ENCODE measurements around the gene CCDC186.

CCDC186 gene

GRCh38 chr10:114173921-114174694, at the start of gene CCDC186:
TSS of gene CCDC186 (minus strand) at chr10:114174203. CDS start at chr10:114163268, 10,935 bp downstream.
- Histone ChIP-seq H3K9ac (ENCODE audit: low read length) (peak within 1 kb of the TSS; percentile 55), H3K4me3 (ENCODE audit: low read depth in 1 of 2, low read length in 2 of 2) (peak within 1 kb of the TSS; percentile 77 to 90), H3K27ac (ENCODE audit: low read depth, low read length) (peak within 1 kb of the TSS; percentile 97), H3K4me1 (ENCODE audit: insufficient read depth, low read length) (peaks cover 6% of the 10 kb centered on the region), H3K36me3 (ENCODE audit: insufficient read depth, low read length) (no peaks in the 10 kb centered on the region), H3K9me3 (ENCODE audit: low read length) (no peaks in the 10 kb centered on the region), H3K27me3 (ENCODE audit: control insufficient read depth in 1 of 2, insufficient read depth in 2 of 2, low read length in 2 of 2) (no peaks in the 10 kb centered on the region)

- H3K9me3 ChIP-seq (ENCODE audit: low read length) = no peaks in the 10 kb centered on the region
- no peak overlapping the region for H3K9ac ChIP-seq (ENCODE audit: low read length)
- H3K27ac ChIP-seq (ENCODE audit: low read depth, low read length) = no peak overlapping the region
- H3K4me3 ChIP-seq (ENCODE audit: low read depth in 1 of 2, low read length in 2 of 2) = no peak overlapping the region
- no peaks in the 10 kb centered on the region for H3K4me1 ChIP-seq (ENCODE audit: insufficient read depth, low read length)
- H3K36me3 ChIP-seq (ENCODE audit: insufficient read depth, low read length) = no peaks in the 10 kb centered on the region
- no peaks in the 10 kb centered on the region for H3K27me3 ChIP-seq (ENCODE audit: control insufficient read depth in 1 of 2, insufficient read depth in 2 of 2, low read length in 2 of 2)
Measured at GRCh38 chr10:114223066-114223465, 49.1 kb upstream of the CCDC186 start.

- H3K9ac ChIP-seq (ENCODE audit: low read length) = no peak overlapping the region
- no peaks in the 10 kb centered on the region for H3K27me3 ChIP-seq (ENCODE audit: control insufficient read depth in 1 of 2, insufficient read depth in 2 of 2, low read length in 2 of 2)
- H3K4me3 ChIP-seq (ENCODE audit: low read depth in 1 of 2, low read length in 2 of 2) = no peak overlapping the region
- no peaks in the 10 kb centered on the region for H3K36me3 ChIP-seq (ENCODE audit: insufficient read depth, low read length)
- H3K4me1 ChIP-seq (ENCODE audit: insufficient read depth, low read length) = no peaks in the 10 kb centered on the region
- no peaks in the 10 kb centered on the region for H3K9me3 ChIP-seq (ENCODE audit: low read length)
- no peak overlapping the region for H3K27ac ChIP-seq (ENCODE audit: low read depth, low read length)
Measured at GRCh38 chr10:114221235-114221634, 47.2 kb upstream of the CCDC186 start.

- no peak overlapping the region for H3K4me3 ChIP-seq (ENCODE audit: low read depth in 1 of 2, low read length in 2 of 2)
- no peaks in the 10 kb centered on the region for H3K36me3 ChIP-seq (ENCODE audit: insufficient read depth, low read length)
- no peaks in the 10 kb centered on the region for H3K9me3 ChIP-seq (ENCODE audit: low read length)
- no peak overlapping the region for H3K27ac ChIP-seq (ENCODE audit: low read depth, low read length)
- no peaks in the 10 kb centered on the region for H3K27me3 ChIP-seq (ENCODE audit: control insufficient read depth in 1 of 2, insufficient read depth in 2 of 2, low read length in 2 of 2)
- no peaks in the 10 kb centered on the region for H3K4me1 ChIP-seq (ENCODE audit: insufficient read depth, low read length)
- H3K9ac ChIP-seq (ENCODE audit: low read length) = no peak overlapping the region
Measured at GRCh38 chr10:114220281-114220680, 46.3 kb upstream of the CCDC186 start.

GRCh38 chr10:114215033-114215432, 41.0 kb upstream of the CCDC186 start:
- Histone ChIP-seq H3K4me3 (ENCODE audit: low read depth in 1 of 2, low read length in 2 of 2) (no peak overlapping the region), H3K9me3 (ENCODE audit: low read length) (no peaks in the 10 kb centered on the region), H3K27ac (ENCODE audit: low read depth, low read length) (no peak overlapping the region), H3K36me3 (ENCODE audit: insufficient read depth, low read length) (no peaks in the 10 kb centered on the region), H3K9ac (ENCODE audit: low read length) (no peak overlapping the region), H3K27me3 (ENCODE audit: control insufficient read depth in 1 of 2, insufficient read depth in 2 of 2, low read length in 2 of 2) (no peaks in the 10 kb centered on the region), H3K4me1 (ENCODE audit: insufficient read depth, low read length) (no peaks in the 10 kb centered on the region)

GRCh38 chr10:114212153-114212552, 38.1 kb upstream of the CCDC186 start:
- Histone ChIP-seq H3K9me3 (ENCODE audit: low read length) (no peaks in the 10 kb centered on the region), H3K27me3 (ENCODE audit: control insufficient read depth in 1 of 2, insufficient read depth in 2 of 2, low read length in 2 of 2) (no peaks in the 10 kb centered on the region), H3K36me3 (ENCODE audit: insufficient read depth, low read length) (no peaks in the 10 kb centered on the region), H3K27ac (ENCODE audit: low read depth, low read length) (no peak overlapping the region), H3K9ac (ENCODE audit: low read length) (no peak overlapping the region), H3K4me3 (ENCODE audit: low read depth in 1 of 2, low read length in 2 of 2) (no peak overlapping the region), H3K4me1 (ENCODE audit: insufficient read depth, low read length) (no peaks in the 10 kb centered on the region)

- Histone ChIP-seq H3K9me3 (ENCODE audit: low read length) (no peaks in the 10 kb centered on the region), H3K27ac (ENCODE audit: low read depth, low read length) (no peak overlapping the region), H3K9ac (ENCODE audit: low read length) (no peak overlapping the region), H3K27me3 (ENCODE audit: control insufficient read depth in 1 of 2, insufficient read depth in 2 of 2, low read length in 2 of 2) (no peaks in the 10 kb centered on the region), H3K36me3 (ENCODE audit: insufficient read depth, low read length) (no peaks in the 10 kb centered on the region), H3K4me1 (ENCODE audit: insufficient read depth, low read length) (no peaks in the 10 kb centered on the region), H3K4me3 (ENCODE audit: low read depth in 1 of 2, low read length in 2 of 2) (no peak overlapping the region)
Measured at GRCh38 chr10:114208351-114208750, 34.3 kb upstream of the CCDC186 start.

GRCh38 chr10:114207349-114207748, 33.3 kb upstream of the CCDC186 start:
- H3K4me3 ChIP-seq (ENCODE audit: low read depth in 1 of 2, low read length in 2 of 2) = no peak overlapping the region
- H3K9ac ChIP-seq (ENCODE audit: low read length) = no peak overlapping the region
- H3K36me3 ChIP-seq (ENCODE audit: insufficient read depth, low read length) = no peaks in the 10 kb centered on the region
- H3K4me1 ChIP-seq (ENCODE audit: insufficient read depth, low read length) = no peaks in the 10 kb centered on the region
- no peaks in the 10 kb centered on the region for H3K9me3 ChIP-seq (ENCODE audit: low read length)
- no peak overlapping the region for H3K27ac ChIP-seq (ENCODE audit: low read depth, low read length)
- no peaks in the 10 kb centered on the region for H3K27me3 ChIP-seq (ENCODE audit: control insufficient read depth in 1 of 2, insufficient read depth in 2 of 2, low read length in 2 of 2)

- H3K36me3 ChIP-seq (ENCODE audit: insufficient read depth, low read length) = no peaks in the 10 kb centered on the region
- H3K9ac ChIP-seq (ENCODE audit: low read length) = no peak overlapping the region
- H3K27ac ChIP-seq (ENCODE audit: low read depth, low read length) = no peak overlapping the region
- H3K4me1 ChIP-seq (ENCODE audit: insufficient read depth, low read length) = no peaks in the 10 kb centered on the region
- H3K9me3 ChIP-seq (ENCODE audit: low read length) = no peaks in the 10 kb centered on the region
- H3K27me3 ChIP-seq (ENCODE audit: control insufficient read depth in 1 of 2, insufficient read depth in 2 of 2, low read length in 2 of 2) = no peaks in the 10 kb centered on the region
- no peak overlapping the region for H3K4me3 ChIP-seq (ENCODE audit: low read depth in 1 of 2, low read length in 2 of 2)
Measured at GRCh38 chr10:114206902-114207301, 32.9 kb upstream of the CCDC186 start.

- H3K27ac ChIP-seq (ENCODE audit: low read depth, low read length) = no peak overlapping the region
- H3K27me3 ChIP-seq (ENCODE audit: control insufficient read depth in 1 of 2, insufficient read depth in 2 of 2, low read length in 2 of 2) = no peaks in the 10 kb centered on the region
- H3K4me1 ChIP-seq (ENCODE audit: insufficient read depth, low read length) = no peaks in the 10 kb centered on the region
- H3K36me3 ChIP-seq (ENCODE audit: insufficient read depth, low read length) = no peaks in the 10 kb centered on the region
- no peaks in the 10 kb centered on the region for H3K9me3 ChIP-seq (ENCODE audit: low read length)
- no peak overlapping the region for H3K4me3 ChIP-seq (ENCODE audit: low read depth in 1 of 2, low read length in 2 of 2)
- no peak overlapping the region for H3K9ac ChIP-seq (ENCODE audit: low read length)
Measured at GRCh38 chr10:114202812-114203211, 28.8 kb upstream of the CCDC186 start.

GRCh38 chr10:114199239-114199638, 25.2 kb upstream of the CCDC186 start:
- no peak overlapping the region for H3K9ac ChIP-seq (ENCODE audit: low read length)
- H3K4me1 ChIP-seq (ENCODE audit: insufficient read depth, low read length) = no peaks in the 10 kb centered on the region
- H3K27ac ChIP-seq (ENCODE audit: low read depth, low read length) = no peak overlapping the region
- no peaks in the 10 kb centered on the region for H3K27me3 ChIP-seq (ENCODE audit: control insufficient read depth in 1 of 2, insufficient read depth in 2 of 2, low read length in 2 of 2)
- H3K4me3 ChIP-seq (ENCODE audit: low read depth in 1 of 2, low read length in 2 of 2) = no peak overlapping the region
- H3K36me3 ChIP-seq (ENCODE audit: insufficient read depth, low read length) = no peaks in the 10 kb centered on the region
- no peaks in the 10 kb centered on the region for H3K9me3 ChIP-seq (ENCODE audit: low read length)

GRCh38 chr10:114195079-114195478, 21.1 kb upstream of the CCDC186 start:
- Histone ChIP-seq H3K4me3 (ENCODE audit: low read depth in 1 of 2, low read length in 2 of 2) (no peak overlapping the region), H3K27ac (ENCODE audit: low read depth, low read length) (no peak overlapping the region), H3K36me3 (ENCODE audit: insufficient read depth, low read length) (no peaks in the 10 kb centered on the region), H3K9me3 (ENCODE audit: low read length) (no peaks in the 10 kb centered on the region), H3K27me3 (ENCODE audit: control insufficient read depth in 1 of 2, insufficient read depth in 2 of 2, low read length in 2 of 2) (no peaks in the 10 kb centered on the region), H3K9ac (ENCODE audit: low read length) (no peak overlapping the region), H3K4me1 (ENCODE audit: insufficient read depth, low read length) (no peaks in the 10 kb centered on the region)

Data from muscle layer of colon (tissue), 2 donors.